ENCODE results near the gene GOLPH3L.

DNA sequence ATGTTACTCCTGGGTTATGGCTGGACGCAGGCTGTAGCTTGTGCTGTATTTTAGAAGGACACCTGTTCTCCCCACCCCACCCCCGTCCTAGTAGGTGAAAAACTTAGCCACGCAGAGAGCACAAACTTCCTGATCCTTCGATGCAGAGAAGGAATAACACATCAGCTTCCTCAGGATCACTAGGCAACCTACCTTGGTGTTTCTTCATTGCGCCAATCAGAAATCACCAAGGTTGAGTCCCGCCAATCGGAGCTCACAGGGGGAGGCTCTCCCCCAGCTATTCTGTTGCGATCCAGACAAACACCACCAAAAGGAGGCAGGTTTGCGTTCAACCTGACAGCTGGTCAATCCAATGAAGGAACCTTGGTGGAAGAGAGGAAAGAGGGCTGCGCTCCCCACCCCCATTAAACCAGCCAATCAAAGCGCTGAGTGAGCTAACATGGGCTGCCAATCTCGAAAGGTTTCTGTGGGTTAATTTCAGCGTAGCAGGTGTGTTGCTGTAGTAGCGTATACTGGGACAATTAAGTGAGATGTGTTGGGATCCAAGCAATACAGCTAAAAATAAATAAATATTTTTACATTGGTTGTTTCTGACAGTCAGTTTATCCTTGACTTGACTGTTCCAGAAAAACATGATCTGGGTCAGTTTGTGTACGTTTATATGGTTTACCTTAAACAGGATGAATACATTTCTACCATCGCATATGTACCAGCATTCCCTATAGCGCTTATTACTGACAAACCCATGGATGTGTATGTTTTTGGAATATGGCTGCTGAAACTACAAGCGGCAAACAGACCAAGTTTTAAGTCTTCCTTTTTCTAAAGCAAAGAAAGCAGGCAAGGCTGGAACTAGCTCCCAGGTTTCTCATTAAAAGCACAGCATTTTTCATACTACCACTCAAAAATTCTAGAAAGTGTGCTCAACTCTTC lies at the start of gene GOLPH3L:
- TF ChIP-seq, protein P1, sequence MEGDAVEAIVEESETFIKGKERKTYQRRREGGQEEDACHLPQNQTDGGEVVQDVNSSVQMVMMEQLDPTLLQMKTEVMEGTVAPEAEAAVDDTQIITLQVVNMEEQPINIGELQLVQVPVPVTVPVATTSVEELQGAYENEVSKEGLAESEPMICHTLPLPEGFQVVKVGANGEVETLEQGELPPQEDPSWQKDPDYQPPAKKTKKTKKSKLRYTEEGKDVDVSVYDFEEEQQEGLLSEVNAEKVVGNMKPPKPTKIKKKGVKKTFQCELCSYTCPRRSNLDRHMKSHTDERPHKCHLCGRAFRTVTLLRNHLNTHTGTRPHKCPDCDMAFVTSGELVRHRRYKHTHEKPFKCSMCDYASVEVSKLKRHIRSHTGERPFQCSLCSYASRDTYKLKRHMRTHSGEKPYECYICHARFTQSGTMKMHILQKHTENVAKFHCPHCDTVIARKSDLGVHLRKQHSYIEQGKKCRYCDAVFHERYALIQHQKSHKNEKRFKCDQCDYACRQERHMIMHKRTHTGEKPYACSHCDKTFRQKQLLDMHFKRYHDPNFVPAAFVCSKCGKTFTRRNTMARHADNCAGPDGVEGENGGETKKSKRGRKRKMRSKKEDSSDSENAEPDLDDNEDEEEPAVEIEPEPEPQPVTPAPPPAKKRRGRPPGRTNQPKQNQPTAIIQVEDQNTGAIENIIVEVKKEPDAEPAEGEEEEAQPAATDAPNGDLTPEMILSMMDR (IDR thresholded peaks at IDR 0.05), result peak in 1 of 3 donors; percentile 45
- peak; percentile 70 for TF ChIP-seq POLR2A (IDR thresholded peaks at IDR 0.05)
- TF ChIP-seq EP300 (IDR thresholded peaks at IDR 0.05), result no peak

Measured in ovary (tissue), 3 donors.